Activated CD8-positive, alpha-beta memory T cell treated with anti-CD3 and anti-CD28 coated beads, Interleukin-2, amount 50 U/mL, for 48 hours (primary cell): ENCODE results near the gene COL13A1.

Source experiments
- DNase-seq: peaks from one replicate; pipeline ENCODE4 v3.0.0-alpha.2; 2020

The COL13A1 gene

GRCh38 chr10:69825604-69826003 lies 23.9 kb downstream of the COL13A1 start:
- no peak for DNase-seq

DNA sequence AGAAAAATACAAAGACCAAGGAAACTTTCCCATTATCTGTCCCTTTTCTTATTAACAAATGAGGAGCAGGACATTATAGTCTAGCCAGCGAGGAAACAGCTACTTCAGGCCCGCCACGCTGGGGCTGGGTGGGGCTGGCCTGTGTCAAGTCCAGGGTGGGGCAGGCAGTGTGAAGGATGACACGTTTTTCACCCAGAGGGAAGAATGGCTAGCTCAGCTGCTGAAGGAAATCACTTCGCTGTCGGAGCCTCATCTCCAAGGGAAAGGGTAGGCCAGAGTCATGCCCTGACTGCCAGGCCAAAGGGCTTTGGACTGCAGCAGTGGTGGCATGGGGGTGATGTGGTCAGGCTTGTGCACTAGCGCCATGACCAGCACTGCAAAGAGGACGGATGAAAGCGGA lies 24.4 kb downstream of the COL13A1 start:
- DNase-seq, result no peak

DNA sequence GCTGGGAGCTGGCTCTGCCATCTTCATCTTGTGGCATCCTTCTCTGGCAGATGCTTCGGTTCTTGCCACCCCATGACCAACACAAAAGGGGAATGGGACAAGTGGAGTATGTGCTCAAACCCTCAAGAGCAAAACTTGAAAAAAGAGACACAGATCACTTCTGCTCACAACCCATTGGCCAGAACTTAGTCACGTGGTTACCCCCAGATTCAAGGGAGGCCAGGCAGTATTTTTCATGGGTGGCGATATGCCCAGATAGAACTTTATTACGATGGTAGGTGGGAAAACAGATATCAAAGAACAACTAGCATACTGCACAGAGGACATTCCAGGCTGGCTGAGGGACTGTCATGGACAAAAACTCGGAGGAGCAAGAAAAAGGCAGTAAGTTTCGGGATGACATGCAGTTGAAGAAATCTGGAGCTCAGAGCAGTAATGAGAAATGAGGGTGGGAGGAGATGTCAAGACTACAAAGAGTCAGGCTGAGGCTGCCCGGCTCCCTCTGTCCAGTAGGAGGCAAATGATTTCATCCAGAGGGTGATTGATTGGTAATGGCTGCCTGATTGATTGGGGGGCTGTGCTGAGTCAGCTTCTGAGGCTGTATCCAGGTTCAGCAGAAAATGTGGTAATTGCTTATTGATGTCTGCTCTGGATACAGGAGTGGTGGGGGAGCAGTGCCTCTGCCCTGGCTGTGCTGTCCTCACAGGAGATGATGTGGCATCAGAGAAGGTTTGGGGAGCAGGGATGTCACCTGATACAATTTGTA lies 25.3 kb downstream of the COL13A1 start:
- DNase-seq, result no peak

- DNase-seq, result no peak
Measured at GRCh38 chr10:69828144-69828870, 26.6 kb downstream of the COL13A1 start.

DNA sequence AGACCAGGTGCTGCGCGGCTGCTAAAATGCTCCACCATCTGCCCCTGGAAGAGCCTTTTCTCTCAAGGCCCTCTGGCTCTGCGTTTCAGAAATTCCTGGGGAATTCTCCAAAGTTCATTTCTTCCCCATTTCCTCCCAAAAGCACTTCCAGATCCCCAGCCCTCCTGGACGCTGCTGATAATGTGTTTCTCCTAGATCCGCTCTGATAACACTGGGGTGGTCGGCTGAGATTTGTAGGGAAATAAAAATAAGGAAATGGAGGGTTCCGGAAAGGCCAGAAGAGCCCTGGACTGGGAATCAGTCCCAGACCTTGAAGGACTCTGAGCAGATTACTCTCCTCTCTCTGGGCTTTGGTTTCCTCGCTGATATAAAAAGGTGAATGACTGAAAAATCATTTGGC lies 28.1 kb downstream of the COL13A1 start:
- DNase-seq, result no peak

- DNase-seq, result no peak
Measured at GRCh38 chr10:69831231-69831855, 29.6 kb downstream of the COL13A1 start.

- no peak for DNase-seq
Measured at GRCh38 chr10:69835233-69835632, 33.5 kb downstream of the COL13A1 start.

DNA sequence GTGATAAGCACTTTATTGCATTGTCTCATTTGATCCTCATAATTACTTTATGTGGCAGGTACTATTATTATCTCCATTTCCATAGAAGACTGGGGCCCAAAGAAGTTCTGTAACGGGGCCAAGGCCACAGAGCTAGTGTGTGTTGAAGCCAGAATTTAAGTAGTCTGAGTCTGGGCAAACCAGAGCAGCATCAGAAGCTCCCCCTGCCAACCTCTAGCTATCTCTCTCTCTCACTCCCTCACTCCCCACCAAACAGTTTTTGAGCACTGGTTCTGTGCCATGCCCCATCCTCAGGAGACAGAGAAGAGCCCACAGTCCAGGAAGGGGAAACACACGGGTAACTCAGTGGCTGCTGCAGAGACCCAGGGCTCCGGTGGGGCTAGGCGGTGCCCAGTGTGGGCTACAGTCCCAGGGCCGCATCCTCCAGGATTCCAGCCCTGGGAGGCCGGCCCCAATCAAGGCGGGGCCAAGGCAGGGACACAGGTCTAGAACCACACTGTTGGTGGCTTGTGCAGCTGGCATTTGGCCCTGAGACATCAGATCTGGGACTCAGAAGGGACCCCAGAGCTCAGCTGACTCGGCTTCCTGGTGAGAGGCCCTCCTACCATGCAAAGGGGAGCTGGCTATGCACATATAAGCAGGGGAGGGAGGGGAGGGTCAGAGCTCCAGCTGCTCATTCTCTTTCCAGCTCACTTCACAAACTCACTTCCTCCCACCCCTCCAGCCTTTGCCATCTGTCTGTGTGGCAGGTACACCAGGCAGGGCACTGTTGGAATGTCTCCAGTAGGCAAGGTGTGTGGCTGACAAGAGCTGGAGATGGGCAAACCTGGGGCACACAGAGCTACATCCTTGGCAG lies 34.4 kb downstream of the COL13A1 start:
- no peak for DNase-seq

GRCh38 chr10:69836731-69837030 lies 35.0 kb downstream of the COL13A1 start:
- no peak for DNase-seq

DNA sequence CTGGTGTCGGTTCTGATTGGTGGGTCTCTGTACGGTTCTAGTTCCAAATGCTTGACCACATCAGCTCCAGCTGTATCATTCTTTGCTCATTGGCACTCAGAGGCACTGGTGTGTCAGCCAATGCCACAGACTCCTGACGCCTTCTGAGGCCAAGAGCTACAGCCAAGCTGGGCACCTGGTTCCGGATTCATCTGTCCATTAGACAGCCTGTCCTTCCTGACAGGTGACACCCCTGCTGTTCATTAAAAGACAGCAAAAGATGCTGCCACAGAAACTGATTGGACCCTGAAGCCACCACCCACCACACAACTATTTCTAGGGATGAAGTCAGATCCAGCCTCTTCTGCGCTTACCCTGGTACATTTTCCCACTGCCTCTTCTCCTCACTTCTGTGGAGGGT lies 35.6 kb downstream of the COL13A1 start:
- no peak for DNase-seq

DNA sequence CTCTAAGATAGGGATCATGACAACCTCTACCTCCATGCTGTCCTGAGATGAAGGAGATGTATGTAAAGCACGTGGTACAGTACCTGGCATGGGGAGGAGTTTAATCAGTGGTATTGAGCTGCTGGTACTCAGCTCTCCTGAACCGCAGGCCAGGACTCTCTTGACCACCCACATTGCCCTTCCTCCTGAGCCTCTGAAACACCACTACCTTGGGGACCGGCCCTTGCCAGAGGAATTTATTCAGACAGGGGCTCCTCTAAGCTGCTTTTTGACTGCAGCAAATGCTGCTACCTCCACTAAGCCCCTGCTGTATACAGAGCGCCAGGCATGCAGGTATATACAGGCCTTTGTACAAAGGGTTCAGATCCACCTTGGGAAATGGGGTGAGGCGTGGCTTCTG lies 36.7 kb downstream of the COL13A1 start:
- DNase-seq, result no peak

GRCh38 chr10:69838853-69839252 lies 37.1 kb downstream of the COL13A1 start:
- no peak for DNase-seq

GRCh38 chr10:69839696-69840345 lies 38.1 kb downstream of the COL13A1 start:
- DNase-seq, result no peak

DNA sequence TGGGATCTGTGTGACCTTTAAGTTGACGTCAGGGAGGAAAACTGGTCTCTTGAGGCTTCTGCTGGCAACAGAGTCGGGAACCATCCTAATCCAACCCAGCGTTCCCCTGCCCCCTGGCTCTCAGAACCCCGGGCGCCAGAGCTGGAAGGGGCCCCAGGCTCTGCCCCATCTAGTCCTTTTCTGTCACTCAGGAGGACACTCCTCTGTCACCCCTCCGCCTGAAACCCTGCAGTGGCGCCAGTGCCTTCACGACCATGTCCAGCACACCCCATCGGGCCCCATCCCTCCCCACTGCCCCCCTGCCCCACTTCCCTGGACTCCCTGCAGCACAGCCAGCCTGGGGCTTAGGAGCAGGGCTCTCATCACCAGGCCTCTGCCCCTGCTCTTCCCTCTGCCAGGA lies 39.1 kb downstream of the COL13A1 start:
- DNase-seq, result no peak

GRCh38 chr10:69842020-69842419 lies 40.3 kb downstream of the COL13A1 start:
- DNase-seq, result no peak

GRCh38 chr10:69842882-69843281 lies 41.2 kb downstream of the COL13A1 start:
- no peak for DNase-seq

GRCh38 chr10:69843923-69844322 lies 42.2 kb downstream of the COL13A1 start:
- no peak for DNase-seq

GRCh38 chr10:69844698-69845097 lies 43.0 kb downstream of the COL13A1 start:
- no peak for DNase-seq

DNA sequence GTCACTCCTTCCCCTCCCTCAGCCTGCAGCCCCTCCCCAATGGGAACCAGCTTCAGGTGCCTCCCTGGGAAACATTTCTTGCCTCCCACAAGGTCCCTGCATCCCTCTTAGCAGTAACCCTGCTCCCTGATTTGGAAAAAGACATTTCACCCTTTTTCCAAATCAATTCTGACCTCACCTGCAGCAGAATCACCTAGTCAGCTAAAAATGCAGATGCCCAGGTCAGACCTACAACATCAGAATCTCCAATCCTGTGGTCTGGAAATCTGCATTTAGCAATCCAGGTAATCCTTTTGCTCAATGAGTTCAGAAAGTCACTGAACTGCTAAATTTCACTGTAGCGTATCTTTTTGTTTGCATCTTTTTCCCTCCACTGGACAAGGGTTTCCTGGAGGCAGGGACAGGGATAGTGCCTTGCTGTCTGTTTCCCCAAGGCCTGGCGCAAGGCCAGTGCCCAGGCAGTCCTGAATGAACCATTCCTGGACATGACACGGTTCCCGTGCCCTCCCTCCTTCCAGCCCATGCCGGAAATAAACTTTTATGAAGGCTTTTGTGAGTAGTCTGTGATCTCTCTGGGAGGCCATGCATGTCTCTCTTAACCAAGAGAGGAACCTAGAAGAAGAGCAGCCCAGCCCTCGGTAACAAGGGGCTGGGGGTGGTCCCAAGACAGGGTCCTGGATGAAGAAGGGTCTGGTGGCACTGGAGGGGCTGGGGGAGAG lies 44.0 kb downstream of the COL13A1 start:
- no peak for DNase-seq

DNA sequence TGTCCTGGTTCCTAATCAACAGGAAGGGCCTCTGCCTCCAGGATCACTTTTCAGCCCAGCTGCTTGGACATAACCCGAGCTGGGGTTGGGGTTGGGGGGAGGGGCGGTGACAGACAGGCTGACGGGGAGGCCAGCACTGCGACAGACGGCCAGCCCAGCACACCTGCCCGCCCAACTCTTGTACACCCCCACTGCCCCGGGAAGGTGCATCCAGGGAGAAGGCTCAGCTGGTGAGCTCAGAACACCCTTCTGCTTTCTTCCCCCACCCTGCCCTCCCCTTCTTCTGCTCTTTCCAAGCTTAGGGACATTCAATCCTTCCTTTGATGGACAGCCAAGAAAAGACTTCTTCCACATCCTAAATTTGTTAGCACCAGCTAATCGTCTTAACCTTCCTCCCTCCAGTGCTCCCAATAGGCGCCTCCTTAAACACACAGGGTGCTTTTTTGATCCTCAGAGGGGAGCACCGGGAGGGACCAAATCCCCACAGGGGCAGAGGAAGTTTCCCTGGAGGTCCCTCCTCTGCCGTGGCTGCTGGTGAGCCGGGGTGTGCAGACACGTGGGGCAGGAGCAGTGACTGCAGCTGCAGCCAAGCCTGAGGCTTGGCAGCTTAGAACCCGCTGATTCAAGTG lies 44.7 kb downstream of the COL13A1 start:
- DNase-seq, result no peak

DNA sequence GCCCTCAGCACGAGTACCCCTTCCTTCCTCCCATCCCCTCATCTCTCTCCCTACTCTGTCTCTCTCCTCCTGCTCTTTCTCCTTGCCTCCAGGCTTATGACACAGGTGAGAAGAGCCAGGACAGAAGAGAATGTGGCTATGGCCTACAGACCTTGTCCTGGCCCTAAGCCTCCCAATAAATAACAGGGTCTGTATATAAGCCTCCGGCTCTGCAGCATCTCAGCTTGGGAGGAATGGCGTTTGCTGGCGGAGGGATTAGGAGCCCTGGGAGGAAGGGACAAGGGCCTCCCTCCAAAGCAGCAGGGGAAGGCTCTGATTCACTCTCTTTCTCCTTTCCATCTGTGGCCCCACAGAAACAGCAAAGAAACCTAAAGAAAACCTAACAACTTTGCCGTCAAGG lies 45.8 kb downstream of the COL13A1 start:
- DNase-seq, result no peak

DNA sequence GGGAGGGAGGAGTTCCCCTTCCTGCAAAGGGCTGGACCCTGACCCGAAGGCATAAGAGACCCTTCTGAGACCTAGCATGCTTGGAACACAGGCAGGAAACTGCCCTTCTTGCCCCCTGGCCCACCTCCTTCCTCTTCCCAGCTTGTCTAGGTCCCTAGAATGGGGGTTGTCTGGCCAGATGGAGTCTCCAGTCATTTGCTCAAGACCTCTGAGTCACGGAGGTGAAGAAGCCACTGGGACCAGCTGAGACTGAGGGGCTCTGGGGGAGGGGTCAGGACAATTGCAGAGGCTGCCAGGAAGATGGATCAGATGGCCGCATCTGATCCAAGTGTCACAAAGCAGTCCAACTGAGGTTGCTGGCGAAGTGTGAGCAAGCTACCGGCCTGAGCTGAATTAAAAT lies 46.2 kb downstream of the COL13A1 start:
- DNase-seq, result no peak
